ENCODE results near the gene ITIH4.

The ITIH4 gene

GRCh38 chr3:52849656-52850055 lies 19.2 kb upstream of the ITIH4 start:
- H3K4me3 ChIP-seq (ENCODE audit: low read depth, low read length): no peak overlapping the region

GRCh38 chr3:52848617-52849016 lies 18.1 kb upstream of the ITIH4 start:
- no peak overlapping the region for H3K4me3 ChIP-seq (ENCODE audit: low read depth, low read length)

GRCh38 chr3:52847726-52848125 lies 17.3 kb upstream of the ITIH4 start:
- H3K4me3 ChIP-seq (ENCODE audit: low read depth, low read length): no peak overlapping the region

- no peak overlapping the region for H3K4me3 ChIP-seq (ENCODE audit: low read depth, low read length)
Observed at GRCh38 chr3:52847241-52847640, 16.8 kb upstream of the ITIH4 start.

- H3K4me3 ChIP-seq (ENCODE audit: low read depth, low read length): no peak overlapping the region
Observed at GRCh38 chr3:52846432-52846965, 16.0 kb upstream of the ITIH4 start.

- H3K4me3 ChIP-seq (ENCODE audit: low read depth, low read length): no peak overlapping the region
Observed at GRCh38 chr3:52845691-52846431, 15.4 kb upstream of the ITIH4 start.

- no peak overlapping the region for H3K4me3 ChIP-seq (ENCODE audit: low read depth, low read length)
Observed at GRCh38 chr3:52845157-52845556, 14.7 kb upstream of the ITIH4 start.

GRCh38 chr3:52844290-52844975 lies 14.0 kb upstream of the ITIH4 start:
- no peak overlapping the region for H3K4me3 ChIP-seq (ENCODE audit: low read depth, low read length)

- H3K4me3 ChIP-seq (ENCODE audit: low read depth, low read length): no peak overlapping the region
Observed at GRCh38 chr3:52843881-52844280, 13.4 kb upstream of the ITIH4 start.

- H3K4me3 ChIP-seq (ENCODE audit: low read depth, low read length): no peak overlapping the region
Observed at GRCh38 chr3:52843108-52843865, 12.8 kb upstream of the ITIH4 start.

GRCh38 chr3:52842424-52842823 lies 12.0 kb upstream of the ITIH4 start:
- H3K4me3 ChIP-seq (ENCODE audit: low read depth, low read length): no peak overlapping the region

- no peak overlapping the region for H3K4me3 ChIP-seq (ENCODE audit: low read depth, low read length)
Observed at GRCh38 chr3:52841981-52842340, 11.5 kb upstream of the ITIH4 start.

- H3K4me3 ChIP-seq (ENCODE audit: low read depth, low read length): no peak overlapping the region
Observed at GRCh38 chr3:52841211-52841980, 10.9 kb upstream of the ITIH4 start.

- no peak overlapping the region for H3K4me3 ChIP-seq (ENCODE audit: low read depth, low read length)
Observed at GRCh38 chr3:52839892-52840545, 9.5 kb upstream of the ITIH4 start.

- no peak overlapping the region for H3K4me3 ChIP-seq (ENCODE audit: low read depth, low read length)
Observed at GRCh38 chr3:52839268-52839575, 8.8 kb upstream of the ITIH4 start.

- no peak overlapping the region for H3K4me3 ChIP-seq (ENCODE audit: low read depth, low read length)
Observed at GRCh38 chr3:52838561-52839267, 8.2 kb upstream of the ITIH4 start.

- no peak overlapping the region for H3K4me3 ChIP-seq (ENCODE audit: low read depth, low read length)
Observed at GRCh38 chr3:52836986-52837385, 6.5 kb upstream of the ITIH4 start.

GRCh38 chr3:52836471-52836845 lies 6.0 kb upstream of the ITIH4 start:
- no peak overlapping the region for H3K4me3 ChIP-seq (ENCODE audit: low read depth, low read length)

GRCh38 chr3:52835766-52836470 lies 5.4 kb upstream of the ITIH4 start:
- H3K4me3 ChIP-seq (ENCODE audit: low read depth, low read length): no peak overlapping the region
